Measurements from ENCODE around the gene ASB1.

- TF ChIP-seq CTCF (conservative IDR thresholded peaks at IDR 0.05; ENCODE audit: low read depth, low read length) (no peak), EZH2phosphoT487 (IDR thresholded peaks at IDR 0.05; ENCODE audit: borderline replicate concordance, low read length) (no peak)
Measured at GRCh38 chr2:238425505-238425978, 1.2 kb upstream of the ASB1 start.
